ENCODE results near the gene DMRTA2. TPM values are rescaled to one million over a fixed set of nuclear protein-coding genes. Genes with fewer than 3 reads are reported as not detected.

The DMRTA2 gene
- total RNA-seq, 4 donors from 2014 or later: 1.6 to 8.0 (median 4.4) TPM

GRCh38 chr1:50453266-50453665 is 30.0 kb upstream of the DMRTA2 start:
- TF ChIP-seq CTCF (IDR thresholded peaks at IDR 0.05) (no peak), POLR2A (IDR thresholded peaks at IDR 0.05) (no peak)
- WGBS, 2 donors: 94 to 95% methylated on average over 7 of the region's 7 CpGs
- intact Hi-C loops (cut with DNase I): no loop called here

GRCh38 chr1:50452700-50453099 is 29.5 kb upstream of the DMRTA2 start:
- Histone ChIP-seq H3K27ac (no peak overlapping the region), H3K27me3 (no peaks in the 10 kb centered on the region), H3K36me3 (peaks cover 0 to 25% (median 0%) of the 10 kb centered on the region in 3 donors), H3K4me1 (no peaks in the 10 kb centered on the region), H3K9me3 (no peaks in the 10 kb centered on the region), H3K4me3 (no peak overlapping the region)
- intact Hi-C loops (cut with DNase I): no loop called here
- DNase-seq: no peak
- 92 to 100% methylated on average over 1 of the region's 1 CpG for WGBS, 2 donors
- TF ChIP-seq POLR2A (IDR thresholded peaks at IDR 0.05) (no peak), CTCF (IDR thresholded peaks at IDR 0.05) (no peak)

More at GRCh38 chr1:50453266-50453665, 30.0 kb upstream of the DMRTA2 start:
- Histone ChIP-seq H3K36me3 (peaks cover 0 to 25% (median 0%) of the 10 kb centered on the region in 3 donors), H3K4me3 (no peak overlapping the region), H3K9me3 (no peaks in the 10 kb centered on the region), H3K4me1 (no peaks in the 10 kb centered on the region), H3K27me3 (no peaks in the 10 kb centered on the region), H3K27ac (no peak overlapping the region)
- DNase-seq: no peak

- intact Hi-C loops (cut with DNase I): no loop called here
- TF ChIP-seq POLR2A (IDR thresholded peaks at IDR 0.05) (no peak), CTCF (IDR thresholded peaks at IDR 0.05) (no peak)
- no peaks in the 10 kb centered on the region for H3K27me3 ChIP-seq
- no peak for DNase-seq
- 67 to 75% methylated on average over 4 of the region's 4 CpGs for WGBS, 2 donors
- no peaks in the 10 kb centered on the region for H3K4me1 ChIP-seq
- no peak overlapping the region for H3K27ac ChIP-seq
- H3K9me3 ChIP-seq: no peaks in the 10 kb centered on the region
- H3K36me3 ChIP-seq: peaks cover 0 to 25% (median 0%) of the 10 kb centered on the region in 3 donors
- H3K4me3 ChIP-seq: no peak overlapping the region
Observed at GRCh38 chr1:50450861-50451653, 27.8 kb upstream of the DMRTA2 start.

- intact Hi-C loops (cut with DNase I): no loop called here
- WGBS, 2 donors: 94 to 100% methylated on average over 1 of the region's 1 CpG
Observed at GRCh38 chr1:50447961-50448360, 24.7 kb upstream of the DMRTA2 start.

More at GRCh38 chr1:50447961-50448360, 24.7 kb upstream of the DMRTA2 start:
- Histone ChIP-seq H3K27ac (no peak overlapping the region), H3K9me3 (no peaks in the 10 kb centered on the region), H3K4me3 (no peak overlapping the region), H3K36me3 (peaks cover 0 to 16% (median 0%) of the 10 kb centered on the region in 3 donors), H3K27me3 (no peaks in the 10 kb centered on the region), H3K4me1 (no peaks in the 10 kb centered on the region)
- no peak for DNase-seq
- no peak for TF ChIP-seq CTCF (IDR thresholded peaks at IDR 0.05)
- no peak for TF ChIP-seq POLR2A (IDR thresholded peaks at IDR 0.05)
